ENCODE data around the gene CTSE.
A peak's percentile ranks its signal among the peaks of the same experiment; 100 is the strongest.

The CTSE gene

GRCh38 chr1:205989786-205990185 lies 33.9 kb downstream of the CTSE start:
- DNase-seq, result no peak

- no peak for DNase-seq
These were observed 35.1 kb downstream of the CTSE start for GRCh38 chr1:205988585-205988995.

- DNase-seq, result no peak
These were observed 36.8 kb downstream of the CTSE start for GRCh38 chr1:205986861-205987260.

GRCh38 chr1:205986292-205986691 lies 37.4 kb downstream of the CTSE start:
- DNase-seq, result no peak

GRCh38 chr1:205985330-205986005 lies 38.2 kb downstream of the CTSE start:
- no peak for DNase-seq

- DNase-seq, result peak; percentile 9
These were observed 39.6 kb downstream of the CTSE start for GRCh38 chr1:205983925-205984725.

GRCh38 chr1:205981257-205981656 lies 42.4 kb downstream of the CTSE start:
- DNase-seq, result no peak

- DNase-seq, result no peak
These were observed 43.3 kb downstream of the CTSE start for GRCh38 chr1:205980237-205980870.

GRCh38 chr1:205979301-205979700 lies 44.4 kb downstream of the CTSE start:
- no peak for DNase-seq

- DNase-seq, result no peak
These were observed 45.0 kb downstream of the CTSE start for GRCh38 chr1:205978676-205979075.

GRCh38 chr1:205977402-205978014 lies 46.2 kb downstream of the CTSE start:
- peak; percentile 75 for DNase-seq

GRCh38 chr1:205976708-205977401 lies 46.8 kb downstream of the CTSE start:
- no peak for DNase-seq

GRCh38 chr1:205976036-205976435 lies 47.7 kb downstream of the CTSE start:
- DNase-seq, result no peak

- no peak for DNase-seq
These were observed 48.2 kb downstream of the CTSE start for GRCh38 chr1:205975387-205975998.

- DNase-seq, result no peak
These were observed 49.0 kb downstream of the CTSE start for GRCh38 chr1:205974712-205975111.

- no peak for DNase-seq
These were observed 50.1 kb downstream of the CTSE start for GRCh38 chr1:205973377-205974232.

GRCh38 chr1:205972491-205973168 lies 51.1 kb downstream of the CTSE start:
- DNase-seq, result no peak

- no peak for DNase-seq
These were observed 51.6 kb downstream of the CTSE start for GRCh38 chr1:205972081-205972480.

GRCh38 chr1:205971082-205971481 lies 52.6 kb downstream of the CTSE start:
- no peak for DNase-seq

GRCh38 chr1:205970486-205970885 lies 53.2 kb downstream of the CTSE start:
- no peak for DNase-seq

- DNase-seq, result no peak
These were observed 54.5 kb downstream of the CTSE start for GRCh38 chr1:205969229-205969628.

Measured in COR-L47 (cell line).